Endometrial microvascular endothelial cells (primary cell): ENCODE measurements around the gene TSG101. TPM values are rescaled to one million over a fixed set of nuclear protein-coding genes. Genes with fewer than 3 reads are reported as not detected.

Experiments
- in situ Hi-C: cut with HindIII; loops from 2 replicates; pipeline ENCODE4 v1.10.0; 2017; ENCODE audit warnings: low sequenced_read_pairs, low pct_unique_long_range_greater_than_20kb; ENCODE audit errors: inconsistent ontology term
- total RNA-seq: library from RNA; depleted of rRNA; stranded (reverse); fragments of >200 nt; gene quantifications from one replicate; pipeline ENCODE4 v1.2.3, GENCODE V29; 2015; ENCODE audit errors: inconsistent ontology term

Gene TSG101
- total RNA-seq, 1 donor from 2014 or later, result 81.1 TPM

DNA sequence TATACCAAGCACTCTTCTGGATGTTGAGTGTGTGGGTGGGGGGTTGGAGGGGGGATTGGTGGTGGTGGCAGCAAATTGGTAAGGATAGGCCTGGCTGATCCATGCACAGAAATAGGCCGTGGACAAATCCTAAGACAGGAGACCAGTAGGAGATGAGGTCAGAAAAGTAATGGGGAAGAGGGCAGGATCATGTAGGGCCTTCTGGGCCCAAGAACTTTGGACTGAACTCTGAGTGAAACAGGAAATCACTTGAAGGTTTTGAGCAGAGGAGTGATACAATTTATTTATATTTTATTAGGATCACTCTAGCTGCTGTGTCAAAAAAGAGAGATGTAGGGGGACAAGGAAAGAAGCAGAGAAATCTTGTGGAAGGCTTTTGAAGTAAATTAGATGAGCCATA lies 28.7 kb downstream of the TSG101 start:
- in situ Hi-C loops, result no loop called here

DNA sequence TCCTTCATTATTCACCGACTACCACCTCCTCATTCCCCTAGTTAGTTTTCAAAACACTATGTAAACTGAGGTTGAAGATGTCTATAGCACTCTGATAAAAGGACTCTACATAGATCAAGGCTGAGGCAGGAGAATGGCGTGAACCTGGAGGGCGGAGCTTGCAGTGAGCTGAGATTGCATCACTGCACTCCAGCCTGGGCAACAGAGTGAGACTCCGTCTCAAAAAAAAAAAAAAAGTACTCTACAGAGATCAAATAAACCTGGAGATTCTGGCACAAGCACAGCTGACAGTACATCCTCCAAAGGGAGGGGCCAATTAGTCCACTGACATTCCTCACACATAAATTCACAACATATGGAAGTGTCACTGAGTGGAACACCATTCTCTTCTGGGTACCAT lies 31.0 kb downstream of the TSG101 start:
- in situ Hi-C loops, result no loop called here

DNA sequence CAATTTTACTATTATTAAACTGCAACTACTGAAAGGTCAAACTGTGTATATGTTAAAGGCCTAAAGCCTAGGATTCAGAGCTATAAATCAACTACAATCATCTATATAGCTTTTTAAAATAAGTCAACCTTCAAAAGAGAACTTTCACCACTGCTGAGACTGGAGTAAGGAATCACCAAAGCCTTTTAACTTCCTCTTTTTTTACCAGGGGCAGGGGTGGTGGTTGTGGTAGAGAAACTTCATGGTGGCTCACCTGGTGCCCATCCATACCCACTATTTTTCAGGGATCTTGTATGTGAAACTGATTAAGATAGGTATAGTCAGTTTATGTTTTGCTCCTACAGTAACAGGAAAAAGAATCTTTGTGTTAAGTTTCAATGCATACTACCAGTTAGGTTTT lies 31.5 kb downstream of the TSG101 start:
- in situ Hi-C loops, result no loop called here

DNA sequence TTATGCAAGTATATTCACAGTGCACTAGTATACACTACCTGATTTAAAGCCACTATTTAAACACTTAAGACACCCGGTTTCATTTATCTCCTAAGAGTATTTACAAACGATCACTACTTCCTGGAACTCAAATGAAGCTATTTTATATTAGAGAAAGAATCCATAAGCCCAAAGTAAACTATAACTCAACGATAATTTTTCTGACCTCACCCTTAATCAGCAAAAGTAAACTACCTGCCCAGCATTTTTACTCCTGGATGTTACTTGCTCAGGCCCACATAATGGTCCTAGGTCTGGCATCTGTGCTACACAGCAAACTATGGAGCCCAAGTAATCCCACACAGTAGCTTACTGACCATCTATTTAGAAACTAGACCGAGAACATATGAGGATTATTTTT lies 33.4 kb downstream of the TSG101 start:
- in situ Hi-C loops, result no loop called here

DNA sequence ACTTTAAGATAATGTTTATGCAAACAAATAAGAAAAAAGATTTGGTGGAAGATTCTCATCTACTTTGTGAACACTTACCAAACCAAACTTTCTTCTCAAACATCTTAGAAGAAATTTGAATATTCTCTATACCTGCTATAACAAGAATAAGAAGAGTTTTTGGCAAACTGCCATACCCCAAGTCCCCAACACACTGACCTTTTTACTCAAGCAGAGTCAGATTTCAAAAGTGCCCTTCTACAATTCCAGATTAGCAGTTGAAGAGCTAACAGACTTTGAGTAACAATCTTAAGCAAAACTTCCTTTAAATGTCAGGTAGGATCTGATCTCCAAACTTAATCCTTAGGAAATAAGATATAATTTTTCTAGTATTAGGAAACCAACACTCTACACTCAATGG lies 33.9 kb downstream of the TSG101 start:
- in situ Hi-C loops, result no loop called here

DNA sequence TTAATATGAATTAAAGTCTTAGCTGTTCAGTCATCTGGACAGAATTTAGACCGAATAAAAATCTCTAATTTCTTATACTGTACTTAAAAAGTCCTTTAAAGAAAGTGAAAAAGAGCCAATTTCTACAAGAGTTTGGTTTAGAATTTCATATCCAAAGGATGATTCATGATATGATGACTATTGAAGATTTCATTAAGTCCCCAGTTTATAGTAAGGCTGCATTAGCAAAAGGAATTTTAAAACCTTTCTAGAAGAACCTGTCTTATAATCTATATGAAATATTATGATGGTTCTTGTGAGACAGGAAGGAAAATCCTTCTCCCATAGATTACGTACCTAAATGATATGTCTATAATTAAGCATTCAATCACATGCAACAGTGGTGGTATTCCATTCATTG lies 34.8 kb downstream of the TSG101 start:
- in situ Hi-C loops, result no loop called here

DNA sequence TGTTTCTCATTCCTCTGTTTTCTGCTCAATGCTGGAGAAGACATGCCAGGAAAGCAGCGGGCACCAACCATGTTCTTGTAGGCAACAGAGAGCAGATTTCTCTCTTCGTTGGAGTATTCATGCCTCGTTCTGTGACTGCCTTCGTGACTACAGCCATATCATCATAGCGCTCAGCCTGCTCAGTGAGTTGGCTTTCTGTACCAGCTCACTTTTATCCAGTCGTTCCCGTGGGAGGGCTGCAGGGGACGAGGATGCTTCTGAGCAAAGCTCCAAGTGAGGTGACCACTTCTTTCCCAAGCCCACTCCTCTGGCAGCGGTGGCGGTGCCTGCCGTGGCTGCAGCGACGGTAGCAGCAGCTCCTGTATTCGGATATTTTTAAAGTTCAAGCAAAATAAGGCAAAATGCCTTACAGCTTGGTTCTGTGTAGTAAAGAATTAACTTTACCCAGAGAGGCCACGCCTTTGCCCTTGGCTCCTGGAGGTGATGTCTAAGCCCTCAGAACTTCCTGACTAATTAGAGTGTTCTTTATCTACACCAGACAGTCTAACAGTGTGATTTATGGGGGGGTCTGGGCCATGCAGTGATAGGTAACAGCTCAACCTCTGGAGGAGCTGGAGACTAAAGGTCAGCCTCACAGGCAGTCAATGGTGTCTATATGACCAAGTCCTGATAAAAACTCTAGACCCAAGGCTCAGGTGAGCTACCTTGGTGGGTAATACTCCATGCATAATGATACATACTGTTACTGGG lies 35.8 kb downstream of the TSG101 start:
- in situ Hi-C loops, result no loop called here

DNA sequence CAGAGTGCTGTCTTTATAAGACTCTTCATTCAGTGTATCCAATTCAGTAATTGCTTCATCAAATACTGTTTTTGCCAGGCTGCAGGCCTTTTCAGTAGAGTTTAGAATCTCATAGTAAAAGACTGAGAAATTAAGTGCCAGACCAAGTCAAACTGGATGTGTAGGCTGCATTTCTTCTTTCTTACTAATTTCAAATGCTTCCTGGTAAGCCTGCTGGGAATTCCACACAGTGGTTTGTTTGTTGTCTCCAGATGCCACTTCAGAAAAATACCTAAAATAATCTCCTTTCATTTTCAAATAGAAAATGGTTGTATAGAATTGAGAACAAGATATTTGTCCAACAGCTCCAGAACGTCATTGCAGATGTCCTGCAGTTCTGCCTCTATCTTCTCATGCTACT lies 36.4 kb downstream of the TSG101 start:
- in situ Hi-C loops, result no loop called here

DNA sequence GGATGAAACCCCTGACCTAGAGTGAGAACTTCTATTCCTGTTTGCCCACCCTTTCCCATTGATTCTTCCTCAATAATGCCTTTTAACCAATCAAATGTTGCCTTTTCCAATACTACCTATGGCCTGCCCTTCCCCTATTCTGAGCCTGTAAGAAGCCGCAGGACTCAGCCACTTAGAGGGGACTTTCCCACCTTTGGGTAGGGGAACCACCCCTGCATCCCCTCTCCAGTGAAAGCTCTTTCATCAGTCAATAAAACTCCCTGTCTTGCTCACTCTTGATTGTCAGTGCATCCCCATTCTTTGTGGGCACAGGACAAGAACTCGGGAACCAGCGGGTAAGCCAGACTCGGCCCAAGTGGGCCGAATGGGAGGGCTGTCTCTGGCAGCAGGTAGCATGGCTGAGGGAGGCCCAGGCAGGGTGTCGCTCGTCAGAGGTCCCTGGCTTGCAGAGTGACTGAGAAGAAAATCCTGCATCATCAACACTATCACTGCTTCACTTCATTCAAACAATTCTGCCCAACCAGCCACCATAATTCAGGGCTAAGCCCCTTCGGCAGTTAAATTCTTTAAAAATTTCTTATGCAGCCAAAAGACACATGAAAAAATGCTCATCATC lies 40.7 kb downstream of the TSG101 start:
- in situ Hi-C loops, result no loop called here

DNA sequence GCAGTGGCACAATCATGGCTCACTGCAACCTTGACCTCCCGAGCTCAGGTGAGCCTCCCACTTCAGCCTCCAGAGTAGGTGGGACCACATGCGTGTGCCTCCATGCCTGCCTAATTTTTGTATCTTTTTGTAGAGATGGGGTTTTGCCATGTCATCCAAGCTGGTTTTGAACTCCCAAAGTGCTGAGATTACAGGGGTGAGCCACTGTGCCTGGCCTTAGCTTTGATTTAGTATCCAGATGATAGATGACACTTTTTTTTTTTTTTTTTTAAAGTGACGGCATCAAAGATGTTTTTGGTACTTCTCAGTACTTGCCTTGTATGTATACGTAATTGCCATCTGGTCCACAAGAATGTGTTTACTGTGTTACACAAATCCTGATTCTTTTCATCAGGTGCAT lies 47.7 kb downstream of the TSG101 start:
- in situ Hi-C loops, result no loop called here

DNA sequence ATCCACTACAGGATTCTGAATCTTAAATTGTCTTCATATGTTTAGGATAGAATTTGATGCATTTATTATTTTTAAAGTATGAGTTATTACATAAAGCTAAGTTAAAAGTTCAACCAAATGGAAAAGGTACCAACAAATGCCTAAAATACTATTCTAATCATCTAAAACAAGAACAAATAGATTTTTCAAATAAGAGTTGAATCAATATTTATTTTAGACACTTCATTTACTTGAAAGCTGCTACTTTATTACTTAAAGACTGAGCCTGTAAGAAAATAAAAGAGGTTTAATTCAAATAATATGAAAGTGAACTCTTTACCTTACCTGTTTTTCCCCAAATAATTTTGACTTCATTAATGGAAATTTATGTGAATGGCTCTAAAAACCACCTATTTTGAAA lies 54.2 kb downstream of the TSG101 start:
- in situ Hi-C loops, result no loop called here

DNA sequence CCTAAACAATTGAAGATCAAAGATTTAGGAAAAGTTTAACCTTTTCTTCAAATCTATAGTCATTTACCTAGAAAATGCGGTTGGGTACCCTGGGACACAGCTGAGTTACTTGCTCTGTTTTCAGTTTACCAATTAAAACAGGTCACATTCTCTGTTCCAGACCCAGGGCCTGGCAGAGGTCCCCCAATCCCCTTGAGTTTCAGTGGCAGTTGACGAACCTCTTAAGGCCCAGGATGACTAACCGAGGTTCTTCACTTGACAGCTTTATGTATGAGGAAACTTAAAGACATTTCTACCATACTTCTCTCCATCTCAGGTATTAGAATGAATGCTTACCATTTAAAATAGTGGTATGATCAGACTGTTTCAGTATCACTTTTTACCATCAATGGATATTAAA lies 54.7 kb downstream of the TSG101 start:
- in situ Hi-C loops, result no loop called here

DNA sequence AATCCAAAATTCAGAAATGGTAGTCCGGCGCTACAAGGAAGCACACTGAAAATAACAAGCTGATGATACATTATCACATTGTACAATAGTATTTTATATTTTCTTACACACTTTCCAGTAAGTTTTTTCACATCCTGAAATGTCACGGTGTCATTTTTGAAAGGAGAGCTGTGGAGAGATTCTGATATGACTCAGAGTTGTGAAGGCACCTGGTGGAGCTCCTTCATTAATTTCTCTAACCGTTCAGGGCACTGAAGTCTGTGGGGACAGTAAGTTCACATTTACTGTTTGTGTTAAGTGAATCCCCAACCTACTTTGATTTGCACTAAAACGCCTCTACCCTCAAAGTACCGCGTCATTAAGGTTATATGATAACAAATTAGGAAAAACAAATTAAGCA lies 57.8 kb downstream of the TSG101 start:
- in situ Hi-C loops, result no loop called here

DNA sequence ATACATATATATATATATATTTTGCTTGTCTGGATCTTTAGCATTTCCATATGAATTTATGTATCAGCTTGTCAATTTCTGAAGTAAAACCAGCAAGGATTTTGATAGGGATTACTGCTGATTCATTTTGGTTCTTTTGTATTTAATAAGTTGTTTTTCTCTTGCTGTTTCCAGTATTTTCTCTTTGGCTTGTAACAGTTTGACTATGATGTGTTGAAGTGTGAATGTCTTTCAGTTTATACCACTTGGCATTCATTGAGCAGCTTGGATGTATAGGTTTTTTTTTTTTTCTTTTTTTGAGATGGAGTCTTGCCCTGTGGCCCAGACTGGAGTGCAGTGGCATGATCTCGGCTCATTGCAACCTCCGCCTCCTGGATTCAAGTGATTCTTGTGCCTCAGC lies 58.7 kb downstream of the TSG101 start:
- in situ Hi-C loops, result no loop called here

DNA sequence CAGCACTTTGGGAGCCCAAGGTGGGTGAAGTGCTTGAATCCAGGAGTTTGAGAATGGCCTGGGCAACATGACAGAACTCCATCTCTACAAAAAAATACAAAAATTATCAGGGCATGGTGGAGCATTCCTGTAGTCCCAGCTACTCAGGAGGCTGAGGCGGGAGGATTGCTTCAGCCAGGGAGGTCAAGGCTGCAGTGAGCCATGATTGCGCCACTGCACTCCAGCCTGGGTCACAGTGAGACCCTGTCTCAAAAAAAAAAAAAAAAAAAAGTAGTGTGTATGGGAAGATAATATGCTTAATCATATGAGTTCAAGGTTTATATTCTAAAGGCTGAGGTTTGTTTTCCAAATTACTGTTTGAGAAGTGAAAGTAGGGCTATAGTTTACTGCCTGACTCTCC lies 60.3 kb downstream of the TSG101 start:
- in situ Hi-C loops, result no loop called here

DNA sequence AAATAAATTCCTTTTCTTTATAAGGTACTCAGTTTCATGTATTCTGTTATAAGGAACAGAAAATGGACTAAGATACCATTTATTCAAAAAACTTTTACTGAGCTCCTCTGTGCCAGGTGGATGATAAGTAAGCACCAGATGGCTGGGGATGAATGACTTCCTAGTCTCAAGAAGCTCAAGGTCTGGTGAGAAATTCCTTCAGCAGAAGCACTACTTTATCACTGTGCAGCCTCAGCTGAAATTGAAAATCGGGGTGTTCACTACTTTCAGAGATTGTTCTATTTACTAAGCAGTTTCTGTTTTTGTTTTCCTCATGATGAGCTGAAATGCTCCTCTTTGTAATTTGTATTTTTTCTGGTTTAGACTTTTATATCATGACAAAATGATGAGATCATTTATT lies 63.3 kb downstream of the TSG101 start:
- in situ Hi-C loops, result no loop called here

DNA sequence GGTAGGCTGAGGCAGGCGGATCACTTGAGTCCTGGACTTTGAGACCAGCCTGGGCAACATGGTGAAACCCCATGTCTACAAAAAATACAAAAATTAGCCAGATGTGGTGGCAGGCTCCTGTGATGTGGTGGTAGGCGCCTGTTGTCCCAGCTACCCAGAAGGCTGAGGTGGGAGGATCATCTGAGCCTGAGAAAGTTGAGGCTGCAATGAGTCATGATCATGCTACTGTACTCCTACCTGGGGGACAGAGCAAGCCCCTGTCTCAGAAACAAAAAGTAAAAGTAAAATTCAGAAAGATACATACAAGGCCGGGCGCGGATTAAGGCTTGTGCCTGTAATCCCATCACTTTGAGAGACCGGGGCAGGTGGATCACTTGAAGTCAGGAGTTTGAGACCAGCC lies 64.8 kb downstream of the TSG101 start:
- in situ Hi-C loops, result no loop called here

DNA sequence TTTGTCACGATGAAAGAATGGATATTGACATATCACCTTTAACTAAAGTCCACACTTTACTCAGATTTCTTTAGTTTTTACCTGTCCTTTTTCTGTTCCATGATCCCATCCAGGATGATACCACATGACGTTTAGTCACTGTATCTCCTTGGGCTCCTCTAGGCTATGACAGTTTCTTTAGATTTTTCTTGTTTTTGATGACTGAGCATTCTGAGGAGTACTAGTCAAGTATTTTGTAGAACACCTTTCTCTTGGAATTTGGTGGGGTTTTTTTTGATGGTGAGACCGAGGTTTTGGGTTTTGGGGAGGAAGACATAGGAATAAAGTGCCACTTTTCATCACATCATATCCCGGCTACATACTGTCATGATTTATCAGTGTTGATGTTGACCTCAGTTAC lies 67.1 kb downstream of the TSG101 start:
- in situ Hi-C loops, result no loop called here

DNA sequence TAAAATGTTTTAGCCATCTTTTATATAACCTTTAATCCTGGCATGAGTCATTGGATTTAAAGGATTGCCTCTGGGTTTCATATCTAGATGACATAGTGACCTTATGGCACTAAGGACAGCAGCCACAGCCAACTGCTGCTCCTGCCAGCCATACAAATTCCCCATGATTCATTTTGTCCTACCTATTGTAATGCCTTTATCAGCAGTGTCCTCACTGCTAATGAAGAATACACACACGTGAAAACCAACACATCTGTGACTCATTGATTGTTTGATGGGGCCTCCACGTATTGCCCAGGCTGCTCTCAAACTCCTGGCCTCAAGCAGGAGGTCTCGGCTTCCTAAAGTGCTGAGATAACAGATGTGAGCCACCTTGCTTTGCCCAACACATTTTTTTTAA lies 69.3 kb downstream of the TSG101 start:
- in situ Hi-C loops, result no loop called here

DNA sequence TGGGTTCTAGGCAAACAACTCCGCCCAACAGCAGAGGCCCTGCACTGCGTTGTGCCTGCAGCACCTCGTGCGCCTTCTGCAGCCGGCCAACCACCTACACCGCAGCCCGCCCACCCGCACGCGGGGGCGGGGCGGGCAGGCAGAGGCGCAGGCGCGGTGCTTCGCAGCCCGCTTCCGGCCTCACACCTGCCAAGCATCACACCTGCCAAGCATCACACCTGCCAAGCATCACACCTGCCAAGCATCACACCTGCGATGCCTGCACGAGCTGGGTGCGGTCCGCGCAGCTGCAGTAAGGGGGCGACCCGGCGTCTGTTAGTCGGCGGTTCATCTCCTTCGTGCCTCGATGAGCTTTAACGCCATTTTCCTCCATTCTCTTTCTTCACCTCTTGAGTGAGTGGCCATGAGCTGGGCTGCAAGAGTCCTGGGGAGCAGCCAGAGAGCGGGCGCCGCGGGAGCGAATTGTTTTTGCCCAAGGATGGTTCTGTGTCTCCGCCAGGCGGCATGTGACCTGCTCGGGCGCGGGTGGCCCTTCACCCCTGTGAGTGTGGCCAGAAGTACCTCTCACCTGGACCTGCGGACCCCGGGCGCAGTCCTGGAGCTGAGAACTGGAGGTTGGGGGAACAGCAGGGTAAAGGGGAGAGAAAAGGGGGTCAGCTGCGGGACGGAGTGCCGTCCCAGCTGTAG lies 70.9 kb downstream of the TSG101 start, which contains the start of gene LDHAL6A:
TSS of gene LDHAL6A (plus strand) at position 171 of the 687 bp plus-strand sequence. CDS start 825 bp downstream, outside the sequence.
- in situ Hi-C loops, result no loop called here
